Measurements from ENCODE around the gene C1orf159.
"Not testable (repeated sequence)": the region's sequence is repeated elsewhere in the genome, so short reads cannot be mapped to it uniquely, and the experiment has no call there.

Gene C1orf159

DNA sequence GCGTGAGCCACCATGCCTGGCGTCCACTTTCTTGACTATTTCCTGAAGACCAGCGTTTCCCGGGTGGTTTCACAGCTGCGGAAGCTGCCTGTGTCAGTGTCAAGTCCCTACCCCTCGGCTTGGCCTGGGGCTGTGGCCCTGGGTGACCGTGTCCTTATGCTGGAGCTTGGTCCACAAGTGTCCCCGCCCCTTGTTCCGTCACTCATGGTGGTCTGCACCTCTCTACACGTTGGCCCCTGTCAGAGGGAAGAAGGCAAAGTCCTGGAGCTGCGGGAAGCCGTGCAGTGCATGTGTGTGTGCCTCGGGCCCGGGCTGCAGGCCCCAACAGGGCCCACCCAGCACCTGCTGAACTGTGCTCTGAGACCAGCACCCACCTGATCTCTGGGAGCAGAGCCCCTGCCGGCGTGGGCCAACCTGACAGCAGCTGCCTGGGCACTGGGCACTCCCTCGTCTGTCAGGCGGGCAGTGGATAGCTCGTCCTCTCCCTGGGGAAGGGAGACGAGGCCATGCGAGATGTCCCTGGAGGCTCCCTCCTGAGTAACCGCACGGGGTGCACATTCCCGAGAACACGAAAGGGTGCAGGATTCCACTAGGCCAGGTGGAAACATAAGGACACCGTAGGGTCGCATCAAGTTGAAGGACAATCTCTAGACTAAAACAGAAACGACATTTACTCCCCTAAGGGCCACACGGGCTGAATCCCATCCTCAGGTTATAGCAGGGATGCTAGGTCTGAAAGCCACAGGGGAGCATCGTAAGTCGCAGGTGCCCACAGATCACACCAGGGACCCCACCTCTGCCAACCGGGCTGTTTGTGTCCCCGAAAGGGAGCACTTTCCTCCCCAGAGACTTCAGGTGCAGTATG lies 2.4 kb upstream of the C1orf159 start:
- no peak for DNase-seq (ENCODE audit: low read depth)

DNA sequence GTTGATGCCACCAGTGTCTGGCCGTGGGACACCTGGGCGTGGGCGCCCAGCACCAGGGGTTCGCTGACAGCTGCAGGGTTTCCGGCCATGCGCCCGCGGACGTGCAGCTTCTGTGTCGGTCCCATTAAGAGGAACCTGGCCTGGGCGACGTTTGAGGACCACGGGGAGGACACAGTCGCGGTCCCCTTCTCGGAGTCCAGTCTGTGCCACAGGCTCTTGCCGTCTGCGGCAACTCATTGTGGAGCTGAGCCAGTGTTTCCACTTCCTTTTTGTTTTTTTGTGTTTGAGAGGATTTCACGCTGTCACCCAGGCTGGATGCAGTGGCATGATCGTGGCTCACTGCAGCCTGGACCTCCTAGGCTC lies 1.6 kb upstream of the C1orf159 start:
- no peak for DNase-seq (ENCODE audit: low read depth)

DNA sequence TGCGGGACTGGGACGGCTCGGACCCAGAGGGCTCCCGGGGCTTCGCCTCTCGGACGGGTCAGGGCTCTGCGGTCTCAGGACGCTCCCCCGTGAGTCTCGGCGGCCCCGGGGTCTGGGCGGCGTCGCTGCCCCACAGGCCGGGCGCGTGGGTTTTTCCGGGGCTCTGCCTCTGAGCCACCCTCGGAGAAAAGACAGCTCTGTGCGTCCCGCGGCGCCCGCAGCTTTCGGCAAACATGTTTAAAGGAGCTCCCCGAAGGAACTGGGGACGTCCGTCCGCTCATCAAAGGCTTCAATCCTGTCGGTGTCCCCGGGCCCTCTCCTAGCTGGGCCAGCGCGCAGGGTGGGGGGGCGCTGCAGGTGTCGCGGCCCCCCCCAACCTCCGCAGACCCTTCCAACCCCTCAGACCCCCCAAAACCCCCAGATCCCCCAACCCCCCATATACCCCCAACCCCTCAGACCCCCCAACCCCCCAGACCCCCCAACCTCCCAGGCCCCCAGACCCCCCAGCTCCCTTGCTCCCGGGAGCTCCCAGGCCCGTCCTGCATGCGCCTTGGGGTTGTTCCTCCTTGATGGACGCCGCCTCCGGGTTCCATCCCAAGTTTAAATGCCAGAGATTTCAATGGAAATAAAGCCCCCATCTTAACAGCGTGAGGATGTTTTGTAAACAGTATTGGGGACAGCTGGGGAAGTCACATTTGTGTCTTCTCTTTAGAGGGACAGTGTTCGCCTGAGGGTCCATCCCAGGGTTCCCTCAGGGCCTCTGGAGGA lies 996 bp upstream of the C1orf159 start:
- DNase-seq (ENCODE audit: low read depth), result no peak

DNA sequence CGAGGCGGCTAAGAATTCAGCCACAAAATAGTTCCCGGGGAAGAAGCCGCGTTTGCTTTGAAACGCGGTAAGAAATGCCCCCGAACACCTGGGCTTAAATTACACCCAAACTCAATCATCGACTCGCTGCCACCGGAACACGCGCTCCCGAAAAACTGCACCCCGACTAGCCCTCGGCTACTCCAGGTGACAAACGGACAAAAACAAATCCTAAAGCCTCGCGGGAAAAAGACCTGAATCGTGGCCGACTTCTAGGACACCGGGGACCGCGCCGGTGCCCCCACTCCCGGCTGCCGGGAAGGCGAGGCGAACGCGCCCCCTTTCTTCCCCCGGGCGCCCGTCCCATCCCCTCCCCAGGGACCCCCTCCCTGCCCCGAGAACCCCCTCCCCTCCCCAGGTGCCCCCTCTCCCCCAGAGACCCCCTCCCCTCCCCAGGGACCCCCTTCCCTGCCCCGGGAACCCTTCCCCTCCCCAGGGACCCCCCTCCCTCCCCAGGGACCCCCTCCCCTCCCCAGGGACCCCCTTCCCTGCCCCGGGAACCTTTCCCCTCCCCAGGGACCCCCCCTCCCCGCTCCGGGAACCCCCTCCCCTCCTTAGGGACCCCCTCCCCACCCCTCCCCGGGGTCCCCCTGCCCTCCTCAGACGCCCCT lies 628 bp downstream of the C1orf159 start:
- DNase-seq (ENCODE audit: low read depth), result no peak

DNA sequence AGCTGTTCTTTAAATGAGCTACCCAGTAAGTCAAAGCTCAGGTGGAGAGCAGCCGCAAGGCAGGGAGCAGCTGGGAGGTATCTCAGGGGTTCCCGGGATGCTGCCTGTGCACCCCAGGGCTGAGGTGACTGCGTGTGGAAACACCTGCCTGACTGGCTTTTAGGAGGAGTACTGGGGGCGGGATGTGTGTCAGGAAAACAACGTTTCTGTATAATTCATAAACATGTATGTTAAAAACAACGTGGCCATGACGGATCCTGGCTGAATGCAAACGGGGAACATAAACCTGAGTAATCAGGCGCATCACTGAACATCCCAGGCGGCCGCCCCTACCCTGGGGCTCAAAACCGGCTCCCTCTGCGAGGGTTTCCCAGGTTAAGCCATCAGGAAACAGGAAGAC lies 1.5 kb downstream of the C1orf159 start:
- DNase-seq (ENCODE audit: low read depth), result no peak

DNA sequence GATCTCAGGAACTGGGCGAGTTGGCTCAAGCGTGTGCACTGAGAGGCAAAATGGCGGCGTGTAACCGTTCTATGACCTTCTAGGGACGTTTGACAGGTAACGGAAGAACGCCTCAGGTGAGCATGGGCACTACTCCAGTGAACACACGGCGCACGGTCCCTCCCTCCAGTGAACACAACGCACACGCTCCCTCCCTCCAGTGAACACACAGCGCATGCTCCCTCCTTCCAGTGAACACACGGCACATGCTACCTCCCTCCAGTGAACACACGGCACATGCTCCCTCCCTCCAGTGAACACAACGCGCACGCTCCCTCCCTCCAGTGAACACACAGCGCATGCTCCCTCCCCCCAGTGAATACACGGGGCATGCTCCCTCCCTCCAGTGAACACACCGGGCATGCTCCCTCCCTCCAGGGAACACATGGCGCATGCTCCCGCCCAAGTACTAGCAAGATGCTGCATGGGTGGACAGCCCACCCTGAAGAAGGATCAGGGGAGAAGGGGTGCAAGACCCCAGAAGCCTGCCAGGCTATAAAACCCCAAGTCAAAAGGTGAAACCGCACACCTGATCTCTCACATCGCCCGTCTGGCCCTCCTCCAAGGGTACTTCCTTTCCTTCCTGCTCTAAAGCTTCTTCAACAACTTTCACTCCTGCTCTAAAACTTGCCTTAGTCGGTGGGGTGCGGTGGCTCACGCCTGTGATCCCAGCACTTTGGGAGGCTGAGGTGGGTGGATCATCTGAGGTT lies 3.5 kb downstream of the C1orf159 start:
- no peak for DNase-seq (ENCODE audit: low read depth)

DNA sequence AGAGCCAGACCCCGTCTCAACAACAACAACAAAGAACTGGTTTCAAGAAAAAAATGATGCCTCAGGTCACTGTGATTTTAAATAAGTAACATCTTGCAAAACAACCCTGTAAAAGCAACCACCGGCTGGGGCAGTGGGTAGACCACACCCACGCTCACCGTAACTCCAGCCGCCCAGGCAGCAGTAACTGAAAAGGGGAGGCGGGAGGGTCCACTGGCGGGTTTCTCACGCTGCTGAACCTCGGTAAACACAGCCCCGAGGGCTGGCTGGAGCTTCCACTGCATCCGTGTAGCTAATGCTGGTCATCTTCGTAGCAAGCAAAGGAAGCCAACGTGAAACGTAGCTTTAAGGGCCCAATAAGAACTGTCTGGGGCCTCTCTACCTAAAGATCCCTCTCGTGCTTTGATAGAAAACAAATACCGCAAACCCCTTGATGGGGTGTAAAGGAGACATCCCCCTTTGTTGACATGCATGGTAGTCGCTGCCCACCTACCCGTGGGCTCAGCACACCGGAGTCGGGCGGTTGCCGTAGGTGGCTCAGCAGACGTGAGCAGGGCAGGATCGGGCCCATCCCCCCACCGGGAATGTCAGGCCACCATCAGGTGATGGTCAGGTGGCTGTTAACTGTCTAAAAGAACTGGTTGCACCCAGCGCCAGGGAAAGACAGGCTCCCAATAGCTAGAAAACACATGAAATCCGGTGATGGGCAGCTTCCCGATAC lies 4.2 kb downstream of the C1orf159 start:
- DNase-seq (ENCODE audit: low read depth), result no peak

DNA sequence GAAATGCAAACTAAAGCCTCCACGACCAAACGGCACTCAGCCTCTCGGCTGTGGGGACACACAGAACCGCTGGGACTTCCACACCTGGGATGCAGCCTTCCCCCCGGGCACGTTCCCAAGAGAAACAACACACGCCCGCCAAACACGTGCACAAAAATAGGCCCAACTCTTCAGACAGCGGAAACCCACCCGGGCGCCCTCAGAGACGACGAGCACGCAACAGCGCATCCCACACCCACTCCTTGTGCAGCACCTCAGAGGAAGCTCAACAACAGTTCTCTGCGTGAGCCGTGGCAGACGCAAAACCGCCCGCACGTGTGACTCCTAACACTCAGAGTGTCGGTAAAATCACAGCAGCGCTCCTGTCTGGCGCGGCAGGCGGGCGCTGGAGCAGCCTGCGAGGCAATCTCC lies 5.3 kb downstream of the C1orf159 start:
- no peak for DNase-seq (ENCODE audit: low read depth)

DNA sequence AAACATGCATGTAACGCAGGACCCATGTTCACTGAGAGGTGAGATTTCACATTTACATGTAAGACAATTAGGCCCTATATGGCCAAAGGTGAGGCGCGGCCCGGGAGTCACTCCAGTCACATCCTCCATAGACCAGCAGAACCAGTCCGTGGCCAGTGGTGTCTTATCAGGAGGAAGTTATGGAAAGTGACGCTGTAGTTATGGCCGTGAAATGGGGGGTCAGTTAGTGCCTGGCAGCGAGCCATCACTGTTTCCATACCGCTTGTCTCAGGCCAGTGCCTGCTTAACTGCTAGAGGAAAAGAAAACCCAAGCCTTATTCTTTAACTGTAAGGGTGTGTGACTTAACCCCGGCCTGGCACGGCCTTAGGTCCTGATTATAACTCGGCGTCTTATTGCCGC lies 6.1 kb downstream of the C1orf159 start:
- peak; percentile 85 for DNase-seq (ENCODE audit: low read depth)

DNA sequence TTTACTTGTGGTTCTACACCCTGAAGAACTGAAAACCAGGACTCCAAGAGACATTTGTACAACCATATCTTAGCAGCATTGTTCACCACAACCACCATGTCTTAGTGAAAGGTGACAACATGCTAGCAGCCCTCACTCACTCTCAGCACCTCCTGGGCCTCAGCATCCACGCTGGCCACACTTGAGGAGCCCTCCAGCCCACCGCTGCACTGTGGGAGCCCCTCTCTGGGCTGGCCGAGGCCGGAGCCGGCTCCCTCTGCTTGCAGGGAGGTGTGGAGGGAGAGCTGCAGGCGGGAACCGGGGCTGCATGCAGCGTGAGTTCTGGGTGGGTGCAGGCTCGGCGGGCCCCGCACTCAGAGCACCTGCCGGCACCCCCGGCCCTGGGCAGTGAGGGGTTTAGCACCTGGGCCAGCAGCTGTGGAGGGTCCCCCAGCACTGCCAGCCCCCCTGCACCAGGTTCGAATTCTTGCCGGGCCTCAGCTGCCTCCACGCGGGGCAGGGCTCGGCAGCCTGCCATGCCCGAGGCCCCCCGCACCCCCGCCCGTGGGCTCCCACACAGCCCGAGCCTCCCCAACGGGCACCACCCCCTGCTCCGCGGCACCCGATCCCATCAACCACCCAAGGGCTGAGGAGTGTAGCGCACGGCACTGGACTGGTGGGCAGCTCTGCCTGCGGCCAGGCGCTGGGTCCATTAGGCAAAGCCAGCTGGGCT lies 9.2 kb downstream of the C1orf159 start:
- no peak for DNase-seq (ENCODE audit: low read depth)

DNA sequence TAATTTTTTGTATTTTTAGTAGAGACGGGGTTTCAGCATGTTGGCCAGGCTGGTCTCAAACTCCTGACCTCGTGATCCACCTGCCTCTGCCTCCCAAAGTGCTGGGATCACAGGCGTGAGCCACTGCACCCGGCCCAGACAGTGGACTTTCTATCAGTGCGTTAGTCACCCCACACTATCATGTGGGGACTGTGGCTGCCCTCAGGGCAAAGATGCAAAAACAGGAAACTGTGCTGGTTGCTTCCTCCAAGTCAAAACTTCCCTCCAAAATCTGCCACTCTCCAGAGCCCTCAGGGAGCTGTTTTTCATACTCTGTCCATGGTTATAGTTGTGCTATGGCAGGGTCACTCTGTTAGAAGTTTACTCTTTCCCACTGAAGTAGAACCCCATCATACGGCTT lies 11.7 kb downstream of the C1orf159 start:
- not testable (repeated sequence) for DNase-seq (ENCODE audit: low read depth)

DNA sequence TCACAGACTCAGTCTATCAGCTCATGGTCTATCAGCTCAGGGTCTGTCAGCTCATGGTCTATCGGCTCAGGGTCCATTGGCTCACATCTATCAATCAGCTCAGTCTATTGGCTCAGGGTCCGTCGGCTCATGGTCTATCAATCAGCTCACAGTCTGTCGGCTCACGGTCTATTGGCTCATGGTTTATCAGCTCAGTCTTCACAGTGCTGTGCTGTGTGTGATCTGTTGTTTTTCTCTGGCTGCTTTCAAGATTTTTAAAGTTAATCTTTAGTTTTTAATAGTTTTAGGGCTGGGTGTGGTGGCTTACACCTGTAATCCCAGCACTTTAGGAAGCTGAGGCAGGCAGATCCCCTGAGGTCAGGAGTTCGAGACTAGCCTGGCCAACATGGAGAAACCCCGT lies 14.4 kb downstream of the C1orf159 start:
- DNase-seq (ENCODE audit: low read depth), result no peak

DNA sequence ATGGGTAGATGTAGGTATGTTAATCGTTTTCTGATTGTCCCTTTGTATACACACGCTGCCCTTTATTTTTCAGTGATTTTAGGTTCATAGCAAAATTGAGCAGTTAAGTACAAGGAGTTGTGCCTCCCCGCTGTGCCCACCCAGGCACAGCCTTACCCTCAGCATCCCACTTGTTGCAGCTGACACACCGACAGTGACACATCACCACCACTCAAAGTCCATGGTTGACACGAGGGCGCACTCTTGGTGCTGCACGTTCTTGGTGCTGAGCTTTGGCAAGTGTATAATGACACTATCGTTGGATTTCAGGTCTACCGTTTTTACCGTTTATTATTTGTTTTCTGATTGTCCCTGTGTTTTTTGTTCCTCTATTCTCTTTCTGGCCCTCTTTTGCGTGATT lies 15.6 kb downstream of the C1orf159 start:
- no peak for DNase-seq (ENCODE audit: low read depth)

DNA sequence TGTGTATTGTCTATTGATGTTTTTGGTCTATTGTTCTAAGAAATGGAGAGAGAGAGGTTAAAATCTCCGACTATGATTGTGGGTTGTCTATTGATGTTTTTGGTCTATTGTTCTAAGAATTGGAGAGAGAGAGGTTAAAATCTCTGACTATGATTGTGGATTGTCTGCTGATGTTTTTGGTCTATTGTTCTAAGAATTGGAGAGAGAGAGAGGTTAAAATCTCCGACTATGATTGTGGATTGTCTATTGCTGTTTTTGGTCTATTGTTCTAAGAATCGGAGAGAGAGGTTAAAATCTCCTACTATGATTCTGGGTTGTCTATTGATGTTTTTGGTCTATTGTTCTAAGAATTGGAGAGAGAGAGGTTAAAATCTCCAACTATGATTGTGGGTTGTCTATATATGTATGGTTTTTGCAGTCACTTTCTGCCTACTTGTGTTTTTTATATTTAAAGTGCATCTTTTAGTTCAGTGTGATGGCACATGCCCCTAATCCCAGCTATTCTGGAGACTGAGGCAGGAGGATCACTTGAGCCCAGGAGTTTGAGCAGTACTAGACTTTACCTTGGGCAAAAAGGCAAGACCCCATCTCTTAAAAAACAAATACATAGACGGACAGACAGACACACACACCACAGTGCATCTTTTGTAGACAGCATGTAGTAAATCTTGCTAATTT lies 16.2 kb downstream of the C1orf159 start:
- no peak for DNase-seq (ENCODE audit: low read depth)

DNA sequence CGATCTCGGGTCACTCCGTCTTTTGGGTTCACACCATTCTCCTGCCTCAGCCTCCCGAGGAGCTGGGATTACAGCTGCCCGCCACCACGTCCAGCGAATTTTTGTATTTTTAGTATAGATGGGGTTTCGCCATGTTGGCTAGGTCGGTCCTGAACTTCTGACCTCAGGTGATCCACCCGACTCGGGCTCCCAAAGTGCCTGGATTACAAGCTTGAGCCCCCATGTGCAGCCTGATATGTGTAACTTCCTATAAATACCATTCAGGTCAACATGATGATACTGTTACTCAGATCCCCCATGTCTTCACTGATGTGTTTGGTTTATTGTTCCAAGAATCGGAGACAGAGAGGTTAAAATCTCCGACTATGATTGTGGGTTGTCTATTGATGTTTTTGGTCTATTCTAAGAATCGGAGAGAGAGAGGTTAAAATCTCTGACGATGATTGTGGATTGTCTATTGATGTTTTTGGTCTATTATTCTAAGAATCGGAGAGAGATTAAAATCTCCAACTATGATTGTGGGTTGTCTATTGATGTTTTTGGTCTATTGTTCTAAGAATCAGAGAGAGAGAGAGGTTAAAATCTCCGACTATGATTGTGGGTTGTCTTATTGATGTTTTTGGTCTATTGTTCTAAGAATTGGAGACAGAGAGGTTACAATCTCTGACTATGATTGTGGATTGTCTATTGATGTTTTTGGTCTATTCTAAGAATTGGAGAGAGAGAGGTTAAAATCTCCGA lies 17.0 kb downstream of the C1orf159 start:
- no peak for DNase-seq (ENCODE audit: low read depth)

DNA sequence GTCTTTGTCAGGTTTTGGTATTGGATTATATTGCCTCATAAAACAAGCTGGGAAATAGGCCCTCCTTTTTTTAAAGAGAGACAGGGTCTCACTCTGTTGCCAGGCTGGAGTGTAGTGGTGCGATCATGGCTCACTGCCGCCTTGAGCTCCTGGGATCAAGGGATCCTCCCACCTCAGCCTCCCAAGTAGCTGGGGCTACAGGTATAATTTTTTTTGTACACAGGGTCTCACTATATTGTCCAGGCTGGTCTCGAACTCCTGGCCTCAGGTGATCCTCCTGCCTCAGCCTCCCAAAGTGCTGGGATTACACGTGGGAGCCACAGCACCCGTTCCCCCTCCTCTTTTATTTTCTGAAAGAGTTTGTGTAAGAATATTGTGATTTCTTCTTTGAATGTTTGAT lies 19.8 kb downstream of the C1orf159 start:
- not testable (repeated sequence) for DNase-seq (ENCODE audit: low read depth)

DNA sequence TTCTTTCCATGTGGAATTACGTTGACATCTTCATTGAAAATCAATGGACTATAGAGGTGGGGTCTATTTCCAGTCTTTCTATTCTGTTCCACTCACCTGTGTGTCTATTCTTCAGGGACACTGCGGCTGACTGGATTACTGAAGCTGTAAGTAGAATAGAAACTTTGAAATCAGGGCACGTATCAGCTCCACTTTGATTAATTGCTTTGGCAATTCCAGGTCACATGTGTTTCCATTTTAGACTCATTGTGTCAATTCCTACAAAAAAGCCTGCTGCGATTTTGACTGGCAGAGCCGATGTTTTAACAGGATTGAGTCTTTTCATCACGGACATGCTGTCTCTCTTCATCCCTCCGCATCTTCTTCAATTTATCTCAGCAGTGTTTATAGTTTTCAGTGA lies 20.9 kb downstream of the C1orf159 start:
- DNase-seq (ENCODE audit: low read depth), result no peak

DNA sequence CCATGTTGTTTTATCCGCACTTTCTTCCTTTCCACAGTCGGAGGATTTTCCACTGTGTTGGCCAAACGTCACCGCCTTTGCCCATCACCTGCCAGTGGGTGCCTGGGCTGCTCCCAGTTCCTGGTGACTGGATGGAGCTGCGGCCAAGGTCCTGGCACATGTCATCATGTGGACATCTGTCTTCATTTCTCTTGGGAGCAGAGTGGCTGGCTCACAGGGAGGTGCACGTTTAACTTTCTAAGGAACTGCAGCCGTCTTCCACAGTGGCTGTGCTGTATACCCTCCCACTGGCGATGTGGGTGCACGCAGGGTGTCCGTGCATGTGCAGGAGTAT lies 22.3 kb downstream of the C1orf159 start:
- no peak for DNase-seq (ENCODE audit: low read depth)

DNA sequence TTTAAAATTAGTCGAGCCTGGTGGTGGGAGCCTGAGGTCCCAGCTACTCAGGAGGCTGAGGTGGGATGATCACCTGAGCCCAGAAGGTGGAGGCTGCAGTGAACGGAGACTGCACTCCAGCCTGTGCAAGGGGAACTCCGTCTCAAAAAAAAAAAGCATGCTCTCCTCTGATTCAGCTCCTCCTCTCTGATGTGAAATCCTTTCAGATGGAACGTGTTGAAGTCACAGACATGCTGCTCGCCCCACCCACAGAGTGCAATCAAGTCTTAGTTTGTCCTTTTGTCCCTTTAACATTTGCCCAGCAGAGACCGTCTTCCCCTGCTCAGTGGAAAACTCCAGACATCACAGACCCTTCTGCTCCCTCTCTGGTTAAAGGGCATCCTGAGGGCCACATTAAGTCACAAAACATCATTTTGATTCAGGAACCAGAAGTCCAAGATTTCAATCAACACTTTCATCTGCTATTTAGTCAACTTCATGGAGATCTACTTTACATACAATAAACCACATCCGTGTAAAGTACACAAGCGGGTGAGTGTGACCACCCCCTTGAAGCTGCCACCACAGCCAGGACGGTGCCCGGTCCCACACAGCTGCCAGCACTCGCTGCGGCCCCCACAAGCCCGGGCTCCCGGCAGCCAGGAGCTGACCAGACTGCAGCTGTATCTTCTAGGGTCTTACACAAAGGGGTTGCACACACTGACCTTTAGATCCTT lies 22.8 kb downstream of the C1orf159 start:
- DNase-seq (ENCODE audit: low read depth), result no peak

Data from CMK (cell line).